Posterior vena cava (tissue), 2 donors: ENCODE results near the gene PPP4R3B. TPM values are rescaled to one million over a fixed set of nuclear protein-coding genes. Genes with fewer than 3 reads are reported as not detected.

Source experiments
- DNase-seq: peaks from one replicate; pipeline ENCODE4 v3.0.0-alpha.2; 2020; ENCODE audit warnings: low spot score
- intact Hi-C, 2 donors: fragments of 100-400 bp; cut with DNase I; formaldehyde crosslinking; loops; one replicate each; pipeline versions ENCODE4 v1.14.1 to v1.14.2; 2022 to 2023
- total RNA-seq, 2 donors: library from RNA; stranded (reverse); fragmentation: NEBNext Ultra II Directional; extraction: Animal tissue kit (Norgen Biotek cat#: 25700); gene quantifications; one replicate each; pipeline ENCODE4 v1.2.1, GENCODE V29; 2021
- donor health status: DM: yes; HTN: yes; CAD: no.
- donor health status: DM: yes; HTN: yes; CAD: no.

The PPP4R3B gene
- total RNA-seq, 2 donors from 2014 or later = 55.4 to 69.9 TPM

DNA sequence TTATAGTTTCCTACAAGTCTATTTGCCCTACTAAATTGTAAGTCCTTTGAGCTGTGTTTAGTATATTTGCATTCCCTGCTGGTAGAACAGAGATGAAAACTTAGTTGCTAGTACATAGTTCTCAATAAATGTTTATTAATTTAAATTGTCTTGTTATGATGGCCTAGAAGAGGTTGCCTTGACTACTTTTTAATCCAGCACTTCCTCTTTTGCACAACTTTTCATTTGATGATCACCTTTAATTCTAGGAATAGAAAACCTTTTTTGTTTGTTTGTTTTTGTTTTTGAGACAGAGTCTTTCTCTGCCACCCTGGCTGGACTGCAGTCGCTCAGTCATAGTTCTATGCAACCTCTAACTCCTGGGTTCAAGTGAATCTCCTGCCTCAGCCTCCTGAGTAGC, 91.2 kb downstream of the PPP4R3B start:
- intact Hi-C loops = no loop called here

DNA sequence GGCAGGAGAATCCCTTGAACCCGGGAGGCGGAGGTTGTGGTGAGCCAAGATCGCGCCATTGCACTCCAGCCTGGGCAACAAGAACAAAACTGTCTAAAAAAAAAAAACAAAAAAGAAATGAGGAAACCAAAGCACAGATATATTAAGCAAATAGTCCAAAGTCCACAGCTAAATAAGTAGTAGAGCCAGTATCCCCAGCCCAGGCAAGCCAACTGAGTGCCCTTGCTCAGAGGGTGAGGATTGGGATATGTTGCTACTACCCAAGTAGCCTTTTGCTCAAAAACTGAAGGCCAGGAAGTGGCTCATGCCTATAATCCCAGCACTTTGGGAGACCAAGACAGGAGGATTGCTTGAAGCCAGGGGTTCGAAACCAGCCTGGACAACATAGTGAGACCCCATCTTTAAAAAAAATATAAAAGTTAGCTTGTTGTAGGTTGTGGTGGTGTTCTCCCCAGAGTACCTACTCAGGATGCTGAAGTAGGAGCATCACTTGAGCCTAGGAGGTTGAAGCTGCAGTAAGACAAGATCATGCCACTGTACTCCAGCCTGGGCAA, 92.5 kb downstream of the PPP4R3B start:
- intact Hi-C loops = no loop called here
- DNase-seq = no peak

More for the DNA sequence above, 91.2 kb downstream of the PPP4R3B start:
- no peak for DNase-seq

DNA sequence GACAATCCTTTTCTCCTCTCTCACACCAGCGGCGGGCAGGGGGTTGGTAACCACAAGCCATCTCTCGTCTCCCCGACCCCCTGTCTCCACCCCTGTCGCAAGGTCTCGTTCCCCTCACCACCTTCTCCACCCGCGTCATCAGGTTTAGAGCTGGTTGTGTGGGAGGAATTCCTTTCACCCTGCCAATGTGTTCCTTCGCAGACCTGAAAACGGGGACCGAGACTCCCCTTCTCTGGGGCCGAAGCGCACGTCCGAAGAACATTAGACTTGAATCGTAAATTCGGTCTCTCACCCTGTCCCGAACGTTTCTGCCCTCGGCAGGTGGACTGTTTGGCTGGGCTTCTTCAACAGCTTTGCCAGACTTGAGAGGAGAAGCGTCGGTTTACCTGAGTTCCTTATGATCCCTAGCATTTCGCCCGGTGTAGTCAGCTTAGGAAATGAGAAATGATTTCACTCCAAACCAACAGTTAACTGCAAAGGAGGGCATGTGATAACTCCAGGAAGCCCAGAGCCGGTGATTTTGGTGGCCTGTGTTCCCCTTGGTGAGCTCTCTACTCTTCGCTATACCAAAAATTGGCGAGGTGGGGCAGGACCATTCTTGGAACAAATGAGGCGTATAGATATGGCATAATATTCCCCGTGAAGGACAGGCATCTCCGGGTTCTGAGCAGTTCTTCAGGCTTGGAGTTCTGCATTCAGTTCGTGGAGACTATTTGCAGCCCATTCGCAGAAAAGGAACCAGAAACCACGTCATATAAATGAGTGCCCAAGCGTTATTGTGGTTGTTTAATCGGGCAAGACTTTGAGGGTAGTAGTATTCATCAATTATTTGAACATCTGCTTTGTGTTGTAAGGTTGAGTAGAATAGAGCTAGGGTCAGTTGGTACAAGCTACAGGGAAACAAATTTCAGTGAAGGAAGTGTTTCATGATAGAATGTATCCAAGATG, 97.2 kb downstream of the PPP4R3B start:
- intact Hi-C loops = no loop called here
- no peak for DNase-seq

DNA sequence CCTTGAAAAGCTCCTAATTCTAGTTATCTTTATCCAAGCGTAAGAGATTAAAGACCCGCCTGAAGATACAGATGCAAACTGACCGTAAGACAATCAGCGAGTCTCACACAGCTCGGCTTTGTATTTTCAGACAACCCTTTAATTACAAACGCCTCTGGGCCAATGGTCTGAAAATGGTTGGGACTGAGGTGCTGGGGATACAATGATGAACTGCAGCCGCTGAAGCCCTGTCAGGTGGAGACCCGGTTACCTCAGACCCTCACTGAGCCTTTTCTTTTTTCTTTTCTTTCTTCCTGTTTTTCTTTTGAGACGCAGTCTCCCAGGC, 98.6 kb downstream of the PPP4R3B start:
- DNase-seq = no peak
- intact Hi-C loops = no loop called here

- no peak for DNase-seq
- intact Hi-C loops = no loop called here
Measured at GRCh38 chr2:55511508-55512124, 105.8 kb downstream of the PPP4R3B start.

DNA sequence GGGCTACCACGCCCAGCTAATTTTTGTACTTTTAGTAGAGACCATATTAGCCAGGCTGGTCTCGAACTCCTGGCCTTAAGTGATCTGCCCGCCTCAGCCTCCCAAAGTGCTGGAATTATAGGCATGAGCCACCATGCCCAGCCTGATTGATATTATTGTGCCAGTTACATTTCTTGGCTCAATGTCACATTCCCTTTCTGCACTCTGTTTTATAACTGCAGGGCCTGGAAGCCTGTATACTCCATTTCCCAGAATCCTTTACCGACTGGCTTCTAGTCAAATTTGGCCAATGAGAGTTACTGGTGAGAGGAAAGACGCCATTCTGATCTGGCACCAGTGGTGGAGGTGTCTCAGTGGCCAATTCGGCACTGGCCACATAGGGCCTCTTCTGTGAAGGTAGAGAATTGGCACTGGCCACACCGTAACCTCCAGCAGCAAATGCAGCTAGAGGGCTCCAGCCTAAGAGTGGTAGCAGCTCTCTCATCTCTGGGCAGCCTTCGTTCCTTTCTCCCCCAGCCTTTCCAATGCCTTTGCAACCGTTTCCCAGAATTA, 114.8 kb downstream of the PPP4R3B start:
- intact Hi-C loops = no loop called here
- DNase-seq = no peak

DNA sequence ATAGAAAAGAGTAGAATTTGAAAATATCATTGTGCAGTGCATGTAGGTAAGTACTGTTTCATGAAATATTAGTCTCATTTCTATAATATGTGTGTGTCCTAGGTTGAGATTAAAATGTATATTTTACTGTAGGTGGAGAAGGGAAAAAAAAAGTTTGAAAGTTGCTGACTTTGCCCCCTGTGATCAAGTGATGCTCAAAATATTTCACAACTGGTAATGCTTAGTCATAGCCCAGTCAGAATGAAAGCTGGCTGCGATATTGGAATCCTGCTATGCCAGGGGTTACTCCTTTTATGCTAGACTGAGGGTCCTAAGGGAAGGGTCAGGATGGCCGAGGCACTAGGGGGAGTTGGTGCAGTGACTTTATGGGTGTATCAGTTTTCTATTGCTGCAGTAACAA, 117.4 kb downstream of the PPP4R3B start:
- no peak for DNase-seq
- intact Hi-C loops = no loop called here

DNA sequence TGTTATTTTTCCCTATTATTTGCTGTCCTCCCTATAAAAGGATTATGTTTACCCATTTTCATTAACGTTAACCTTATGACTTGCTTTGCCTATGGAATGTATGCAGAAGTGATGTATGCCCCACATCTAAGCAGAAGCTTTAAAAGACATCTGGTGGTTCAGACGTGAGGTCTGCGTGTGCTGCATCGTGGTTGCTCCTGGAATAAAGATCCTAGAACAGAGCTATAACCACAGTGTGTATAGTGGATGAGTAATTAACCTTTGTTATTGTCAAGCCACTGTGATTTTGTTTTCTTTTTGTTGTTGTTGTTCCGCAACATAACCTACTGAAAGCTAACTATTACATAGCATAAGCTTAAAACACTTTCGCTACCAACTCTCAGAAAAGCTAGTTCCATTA, 118.8 kb downstream of the PPP4R3B start:
- intact Hi-C loops = loop anchor here in 1 of 2 donors (5.0 to 10.0 kb wide), 2 partner anchors 1731 to 1916 kb away; partner anchors contain the start of gene CHAC2

More for the DNA sequence above, 118.8 kb downstream of the PPP4R3B start:
- no peak for DNase-seq

Other genes starting within 250 kb of the PPP4R3B start
- 10 to 100 TPM; 63.4 to 77.1 TPM for gene CCDC88A, start 197.8 kb downstream of the PPP4R3B start, total RNA-seq
- 10 to 100 TPM; 46.8 to 55.9 TPM for gene CFAP36, start 97.9 kb downstream of the PPP4R3B start, total RNA-seq
- 10 to 100 TPM; 20.4 to 23.9 TPM for gene PNPT1, start 76.2 kb upstream of the PPP4R3B start, total RNA-seq